Smooth muscle cell (in vitro differentiated cells): ENCODE measurements around the gene TRAPPC10. TPM values are rescaled to one million over a fixed set of nuclear protein-coding genes. Genes with fewer than 3 reads are reported as not detected.

ENCODE experiments used
- DNase-seq: peaks from one replicate; lab custom pipeline; 2025; ENCODE audit not compliant: unreplicated experiment; lab: John Stamatoyannopoulos, UW
- H2AFZ ChIP-seq: fragments of 200-600 bp; sonication (generic); 2 replicates; pipeline ENCODE4 v1.6.0; 2016; ENCODE audit warnings: antibody characterized with exemption, low read depth, mild to moderate bottlenecking
- H3F3A ChIP-seq: fragments of 200-600 bp; sonication (generic); 2 replicates; pipeline ENCODE4 v1.6.0; 2017; ENCODE audit warnings: antibody characterized with exemption, low read depth
- H3K27ac ChIP-seq: fragments of 200-600 bp; sonication (generic); 2 replicates; pipeline ENCODE4 v1.5.1; 2016; ENCODE audit warnings: low read depth, mild to moderate bottlenecking
- H3K27me3 ChIP-seq: fragments of 200-600 bp; sonication (generic); 2 replicates; pipeline ENCODE4 v1.6.1; 2016; ENCODE audit warnings: low read depth, mild to moderate bottlenecking
- H3K36me3 ChIP-seq: fragments of 200-600 bp; sonication (generic); 2 replicates; pipeline ENCODE4 v1.5.1; 2016; ENCODE audit warnings: low read depth
- H3K4me1 ChIP-seq: fragments of 200-600 bp; sonication (generic); 2 replicates; pipeline ENCODE4 v1.5.1; 2016; ENCODE audit warnings: low read depth
- H3K4me2 ChIP-seq: fragments of 200-600 bp; sonication (generic); 2 replicates; pipeline ENCODE4 v1.6.0; 2016; ENCODE audit warnings: mild to moderate bottlenecking
- H3K4me3 ChIP-seq: fragments of 200-600 bp; sonication (generic); 2 replicates; pipeline ENCODE4 v1.5.1; 2016; ENCODE audit warnings: mild to moderate bottlenecking
- H3K79me2 ChIP-seq: fragments of 200-600 bp; sonication (generic); 2 replicates; pipeline ENCODE4 v1.6.0; 2016; ENCODE audit warnings: low read depth, mild to moderate bottlenecking
- H3K9ac ChIP-seq: fragments of 200-600 bp; sonication (generic); 2 replicates; pipeline ENCODE4 v1.6.0; 2016; ENCODE audit warnings: low read depth
- H3K9me3 ChIP-seq: fragments of 200-600 bp; sonication (generic); replicated peaks from 2 replicates; pipeline ENCODE4 v1.5.1; 2016; ENCODE audit warnings: low read depth
- H4K20me1 ChIP-seq: fragments of 200-600 bp; sonication (generic); 2 replicates; pipeline ENCODE4 v1.6.0; 2016; ENCODE audit warnings: low read depth
- WGBS: methylation state at CpG from one replicate; pipeline ENCODE4 v1.1.7; 2016; ENCODE audit warnings: low lambda C conversion rate; 5-methylcytosine and 5-hydroxymethylcytosine counted together
- polyA plus RNA-seq: library from polyadenylated mRNA; unstranded; fragments of >200 nt; fragmentation: Nextera tagmentation; extraction: Ambion mirVana; gene quantifications from 2 replicates; pipeline ENCODE4 v1.2.1, GENCODE V29; 2016
- total RNA-seq: library from RNA; depleted of rRNA; stranded (reverse); fragments of >200 nt; gene quantifications from 2 replicates; pipeline ENCODE4 v1.2.3, GENCODE V29; 2014
- TF ChIP-seq, protein P1 (sequence below): fragments of 200-600 bp; sonication (generic); IDR thresholded peaks from 2 replicates; pipeline ENCODE4 v1.5.1; 2017; ENCODE audit warnings: borderline replicate concordance, mild to moderate bottlenecking, antibody characterized with exemption; ENCODE audit not compliant: insufficient read depth, poor library complexity, severe bottlenecking

Gene TRAPPC10
- total and polyA plus RNA-seq, 2 experiments from 2014 or later, result 7.9 to 16.9 TPM

DNA sequence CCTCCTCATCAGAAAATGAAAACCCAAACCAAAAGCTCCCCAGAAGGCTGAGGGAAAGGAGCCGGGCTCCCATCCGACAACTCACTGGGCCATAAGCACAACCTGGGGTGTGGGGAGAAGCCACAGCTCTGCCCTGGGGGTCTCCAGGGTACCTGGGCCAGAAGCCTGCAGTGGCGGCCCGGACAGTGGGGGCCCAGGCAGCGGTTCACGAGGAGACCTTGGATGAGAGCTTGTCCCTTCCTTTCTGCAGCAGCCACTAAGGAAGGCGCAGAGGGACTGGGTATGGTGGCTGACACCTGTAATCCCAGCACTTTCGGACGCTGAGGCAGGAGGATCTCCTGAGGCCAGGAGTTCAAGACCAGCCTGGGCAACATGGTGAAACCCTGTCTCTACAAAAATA lies 17.5 kb upstream of the TRAPPC10 start:
- H3K27ac ChIP-seq, result no peak overlapping the region
- 98% methylated on average over 9 of the region's 9 CpGs for WGBS
- H3K4me2 ChIP-seq, result no peak overlapping the region
- no peak overlapping the region for H2AFZ ChIP-seq
- H3K9ac ChIP-seq, result no peak overlapping the region
- no peaks in the 10 kb centered on the region for H3K4me1 ChIP-seq
- TF ChIP-seq, protein P1, sequence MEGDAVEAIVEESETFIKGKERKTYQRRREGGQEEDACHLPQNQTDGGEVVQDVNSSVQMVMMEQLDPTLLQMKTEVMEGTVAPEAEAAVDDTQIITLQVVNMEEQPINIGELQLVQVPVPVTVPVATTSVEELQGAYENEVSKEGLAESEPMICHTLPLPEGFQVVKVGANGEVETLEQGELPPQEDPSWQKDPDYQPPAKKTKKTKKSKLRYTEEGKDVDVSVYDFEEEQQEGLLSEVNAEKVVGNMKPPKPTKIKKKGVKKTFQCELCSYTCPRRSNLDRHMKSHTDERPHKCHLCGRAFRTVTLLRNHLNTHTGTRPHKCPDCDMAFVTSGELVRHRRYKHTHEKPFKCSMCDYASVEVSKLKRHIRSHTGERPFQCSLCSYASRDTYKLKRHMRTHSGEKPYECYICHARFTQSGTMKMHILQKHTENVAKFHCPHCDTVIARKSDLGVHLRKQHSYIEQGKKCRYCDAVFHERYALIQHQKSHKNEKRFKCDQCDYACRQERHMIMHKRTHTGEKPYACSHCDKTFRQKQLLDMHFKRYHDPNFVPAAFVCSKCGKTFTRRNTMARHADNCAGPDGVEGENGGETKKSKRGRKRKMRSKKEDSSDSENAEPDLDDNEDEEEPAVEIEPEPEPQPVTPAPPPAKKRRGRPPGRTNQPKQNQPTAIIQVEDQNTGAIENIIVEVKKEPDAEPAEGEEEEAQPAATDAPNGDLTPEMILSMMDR, result no peak
- no peaks in the 10 kb centered on the region for H4K20me1 ChIP-seq
- no peak for DNase-seq
- H3K9me3 ChIP-seq, result no peaks in the 10 kb centered on the region
- no peak overlapping the region for H3K4me3 ChIP-seq
- no peaks in the 10 kb centered on the region for H3F3A ChIP-seq
- no peaks in the 10 kb centered on the region for H3K79me2 ChIP-seq
- no peaks in the 10 kb centered on the region for H3K27me3 ChIP-seq
- no peaks in the 10 kb centered on the region for H3K36me3 ChIP-seq

DNA sequence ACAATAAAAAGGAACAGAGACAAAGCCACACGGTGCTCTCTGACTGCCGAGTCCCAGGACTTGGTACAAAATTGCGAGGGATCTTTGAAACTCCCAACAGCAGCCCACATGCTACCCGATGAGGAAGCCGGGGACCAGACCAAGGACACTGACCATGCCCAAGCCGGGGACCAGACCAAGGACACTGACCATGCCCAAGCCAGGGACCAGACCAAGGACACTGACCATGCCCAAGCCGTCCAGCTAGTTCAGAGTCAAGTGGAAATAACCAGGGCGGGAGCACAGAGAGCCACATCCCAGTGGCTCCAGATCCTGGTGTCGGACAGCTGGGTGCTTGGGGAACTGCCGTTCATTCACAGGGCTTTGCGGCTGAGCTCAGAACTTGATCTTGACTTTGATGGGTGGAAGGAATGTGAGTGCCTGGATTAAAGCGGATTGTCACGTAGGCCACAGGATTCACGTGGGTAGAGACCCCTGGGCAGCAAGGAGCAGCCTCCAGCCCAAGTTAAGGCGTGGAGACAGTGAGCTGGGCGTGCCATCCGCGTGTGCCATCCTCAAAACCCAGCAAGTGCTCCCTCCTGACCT lies 16.5 kb upstream of the TRAPPC10 start:
- TF ChIP-seq, protein P1, result no peak
- WGBS, result 79% methylated on average over 18 of the region's 18 CpGs
- Histone ChIP-seq H3K9me3 (no peaks in the 10 kb centered on the region), H3K4me3 (no peak overlapping the region), H3K27ac (no peak overlapping the region), H4K20me1 (no peaks in the 10 kb centered on the region), H3K4me1 (no peaks in the 10 kb centered on the region), H3K79me2 (no peaks in the 10 kb centered on the region), H3K36me3 (no peaks in the 10 kb centered on the region), H3F3A (no peaks in the 10 kb centered on the region), H3K9ac (no peak overlapping the region), H3K27me3 (no peaks in the 10 kb centered on the region), H2AFZ (no peak overlapping the region), H3K4me2 (no peak overlapping the region)
- DNase-seq, result no peak

DNA sequence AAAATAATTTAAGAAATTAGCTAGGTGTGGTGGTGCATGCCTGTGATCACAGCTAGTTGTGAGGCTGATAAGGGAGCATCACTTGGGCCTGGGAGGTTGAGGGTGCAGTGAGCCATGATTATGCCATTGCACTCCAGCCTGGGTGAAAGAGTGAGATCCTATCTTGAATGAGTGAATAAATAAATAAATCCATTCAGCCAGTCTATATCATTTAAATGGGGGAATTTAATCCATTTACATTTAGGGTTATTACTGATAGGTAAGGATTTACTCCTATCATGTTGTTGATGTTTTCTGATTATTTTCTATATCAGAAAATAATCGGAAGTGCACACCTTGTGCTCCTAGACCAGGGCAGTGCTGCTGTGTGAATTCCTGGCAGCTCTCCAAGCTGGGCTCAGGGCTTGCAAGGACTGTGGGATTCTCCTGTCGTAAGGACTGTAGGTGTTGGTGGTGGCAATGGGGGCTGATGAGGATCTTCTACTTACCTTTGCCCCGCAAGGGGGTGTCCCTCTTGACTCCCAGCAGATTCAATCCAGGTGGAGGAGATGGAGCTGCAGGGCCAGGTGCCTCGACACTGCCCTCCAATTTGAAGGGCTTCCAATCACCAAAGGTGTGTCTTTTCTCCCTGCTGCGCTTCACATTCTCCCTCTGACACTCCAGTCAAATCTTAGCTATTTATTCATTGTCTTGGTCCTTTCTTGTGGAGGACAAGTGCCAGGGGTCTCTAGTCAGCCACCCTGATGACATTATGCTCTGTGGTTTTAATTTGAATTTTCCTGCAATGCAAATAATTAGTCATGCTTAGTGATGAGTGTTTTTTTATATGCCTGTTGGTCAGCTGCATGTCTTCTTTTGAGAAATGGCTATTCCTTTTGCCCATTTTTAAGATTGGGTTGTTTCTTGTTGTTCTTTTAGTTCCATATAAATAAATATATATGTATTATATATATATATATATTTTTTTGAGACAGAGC lies 14.1 kb upstream of the TRAPPC10 start:
- Histone ChIP-seq H3K36me3 (no peaks in the 10 kb centered on the region), H3K4me1 (no peaks in the 10 kb centered on the region), H3F3A (no peaks in the 10 kb centered on the region), H3K4me3 (no peak overlapping the region), H4K20me1 (no peaks in the 10 kb centered on the region), H3K9ac (no peak overlapping the region), H2AFZ (no peak overlapping the region), H3K9me3 (no peaks in the 10 kb centered on the region), H3K79me2 (no peaks in the 10 kb centered on the region), H3K4me2 (no peak overlapping the region), H3K27me3 (no peaks in the 10 kb centered on the region), H3K27ac (no peak overlapping the region)
- no peak for DNase-seq
- WGBS, result 94% methylated on average over 5 of the region's 5 CpGs
- TF ChIP-seq, protein P1, result no peak
